ENCODE data around the gene RALGAPA2.
"Not testable (repeated sequence)": the region's sequence is repeated elsewhere in the genome, so short reads cannot be mapped to it uniquely, and the experiment has no call there.

Gene RALGAPA2

GRCh38 chr20:20371083-20371482 lies 341.4 kb downstream of the RALGAPA2 start:
- DNase-seq (ENCODE audit: low read depth in 2 of 2, low spot score in 1 of 2), result no peak

GRCh38 chr20:20370094-20370575 lies 342.3 kb downstream of the RALGAPA2 start:
- no peak for DNase-seq (ENCODE audit: low read depth in 2 of 2, low spot score in 1 of 2)

GRCh38 chr20:20369250-20370093 lies 343.0 kb downstream of the RALGAPA2 start:
- no peak for DNase-seq (ENCODE audit: low read depth in 2 of 2, low spot score in 1 of 2)

- no peak for DNase-seq (ENCODE audit: low read depth in 2 of 2, low spot score in 1 of 2)
Observed at GRCh38 chr20:20368418-20369249, 343.8 kb downstream of the RALGAPA2 start.

- DNase-seq (ENCODE audit: low read depth in 2 of 2, low spot score in 1 of 2), result no peak
Observed at GRCh38 chr20:20367575-20368417, 344.6 kb downstream of the RALGAPA2 start, which contains the start of gene INSM1. INSM1 (plus strand) TSS chr20:20368104; CDS start chr20:20368268, 164 bp downstream.

- no peak for DNase-seq (ENCODE audit: low read depth in 2 of 2, low spot score in 1 of 2)
Observed at GRCh38 chr20:20366876-20367574, 345.4 kb downstream of the RALGAPA2 start.

- DNase-seq (ENCODE audit: low read depth in 2 of 2, low spot score in 1 of 2), result no peak
Observed at GRCh38 chr20:20366551-20366875, 345.9 kb downstream of the RALGAPA2 start.

- no peak for DNase-seq (ENCODE audit: low read depth in 2 of 2, low spot score in 1 of 2)
Observed at GRCh38 chr20:20365480-20366161, 346.8 kb downstream of the RALGAPA2 start.

GRCh38 chr20:20364593-20365479 lies 347.6 kb downstream of the RALGAPA2 start:
- DNase-seq (ENCODE audit: low read depth in 2 of 2, low spot score in 1 of 2), result no peak

GRCh38 chr20:20363799-20364592 lies 348.4 kb downstream of the RALGAPA2 start:
- no peak for DNase-seq (ENCODE audit: low read depth in 2 of 2, low spot score in 1 of 2)

- no peak for DNase-seq (ENCODE audit: low read depth in 2 of 2, low spot score in 1 of 2)
Observed at GRCh38 chr20:20363434-20363798, 349.0 kb downstream of the RALGAPA2 start.

- DNase-seq (ENCODE audit: low read depth in 2 of 2, low spot score in 1 of 2), result no peak
Observed at GRCh38 chr20:20362774-20363433, 349.5 kb downstream of the RALGAPA2 start.

GRCh38 chr20:20360464-20360863 lies 352.0 kb downstream of the RALGAPA2 start:
- DNase-seq (ENCODE audit: low read depth in 2 of 2, low spot score in 1 of 2), result no peak

GRCh38 chr20:20359628-20360027 lies 352.8 kb downstream of the RALGAPA2 start:
- DNase-seq (ENCODE audit: low read depth in 2 of 2, low spot score in 1 of 2), result no peak

GRCh38 chr20:20358801-20359200 lies 353.6 kb downstream of the RALGAPA2 start:
- DNase-seq (ENCODE audit: low read depth in 2 of 2, low spot score in 1 of 2), result no peak

GRCh38 chr20:20355503-20355902 lies 356.9 kb downstream of the RALGAPA2 start:
- DNase-seq (ENCODE audit: low read depth in 2 of 2, low spot score in 1 of 2), result not testable (repeated sequence)

GRCh38 chr20:20353576-20353975 lies 358.9 kb downstream of the RALGAPA2 start:
- DNase-seq (ENCODE audit: low read depth in 2 of 2, low spot score in 1 of 2), result no peak

GRCh38 chr20:20344476-20344875 lies 368.0 kb downstream of the RALGAPA2 start:
- DNase-seq (ENCODE audit: low read depth in 2 of 2, low spot score in 1 of 2), result no peak
